HG03039 (cell line): Measurements from ENCODE around the gene EZH1.

Source experiments
- ATAC-seq: cut with Tn5 transposase; IDR thresholded peaks from one replicate; pipeline ENCODE4 v1.9.1; 2021; ENCODE audit warnings: mild to moderate bottlenecking, moderate library complexity; ENCODE audit not compliant: unreplicated experiment

EZH1 gene

DNA sequence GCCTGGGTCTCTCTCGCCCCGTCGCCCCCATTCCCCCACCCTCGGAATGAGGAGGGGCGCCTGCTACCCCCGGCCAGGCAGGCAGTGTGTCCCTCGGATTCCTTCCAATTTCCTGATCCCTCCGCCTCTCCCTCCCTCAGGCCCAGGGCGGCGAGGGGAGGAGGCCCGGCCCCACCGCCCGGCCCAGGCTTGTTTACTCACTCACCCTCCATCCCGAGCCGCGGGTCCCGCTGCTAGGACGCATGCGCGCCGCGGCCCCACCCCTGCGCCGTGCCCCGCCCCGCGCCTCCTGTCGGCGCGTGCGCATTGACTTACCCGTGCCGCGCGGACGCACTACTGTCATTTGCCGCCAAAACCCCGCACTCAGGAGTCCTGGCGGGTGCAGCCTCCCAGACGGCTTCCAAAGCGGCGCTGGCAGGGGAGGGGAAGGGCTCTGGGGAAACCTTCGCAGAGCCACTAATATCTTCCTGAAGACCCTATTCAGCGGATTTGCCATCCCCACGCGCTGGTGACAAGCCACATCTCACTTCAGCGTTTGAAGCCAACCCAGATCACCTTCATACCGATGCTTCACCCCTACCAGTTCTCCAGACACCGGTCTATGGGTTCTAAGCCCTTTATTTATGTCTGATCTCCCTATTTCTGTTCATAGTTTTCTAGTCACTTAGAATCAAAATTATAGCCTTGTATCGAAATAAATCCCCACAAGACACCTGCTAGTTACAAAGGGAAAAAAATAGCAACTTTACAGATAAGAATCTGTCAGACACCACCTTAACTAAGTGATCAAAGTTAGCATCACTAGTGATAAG is at the start of gene EZH1:
Gene EZH1 (minus strand): TSS at position 235 of the 812 bp plus-strand sequence. CDS start 16,099 bp downstream, outside the sequence.
- peak; percentile 73 for ATAC-seq

DNA sequence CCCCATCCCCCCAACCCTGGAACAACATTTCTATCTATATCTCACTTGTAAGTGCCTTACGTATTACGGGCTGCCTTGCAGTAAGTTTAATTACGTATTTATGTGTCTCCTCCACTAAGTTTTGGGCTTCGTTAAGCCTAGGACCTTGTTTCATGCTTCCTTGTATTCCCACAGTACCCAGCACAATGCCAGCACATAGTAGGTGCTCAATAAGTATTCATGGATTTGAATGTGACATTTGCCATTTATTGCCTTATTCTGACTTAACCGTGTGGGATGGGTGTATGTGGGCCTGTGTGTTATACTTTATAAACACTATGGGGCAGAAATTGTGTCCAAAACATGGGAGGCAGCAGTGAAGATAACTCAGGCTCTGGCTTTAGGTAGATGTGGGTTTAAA is 47.7 kb upstream of the EZH1 start:
- no peak for ATAC-seq

DNA sequence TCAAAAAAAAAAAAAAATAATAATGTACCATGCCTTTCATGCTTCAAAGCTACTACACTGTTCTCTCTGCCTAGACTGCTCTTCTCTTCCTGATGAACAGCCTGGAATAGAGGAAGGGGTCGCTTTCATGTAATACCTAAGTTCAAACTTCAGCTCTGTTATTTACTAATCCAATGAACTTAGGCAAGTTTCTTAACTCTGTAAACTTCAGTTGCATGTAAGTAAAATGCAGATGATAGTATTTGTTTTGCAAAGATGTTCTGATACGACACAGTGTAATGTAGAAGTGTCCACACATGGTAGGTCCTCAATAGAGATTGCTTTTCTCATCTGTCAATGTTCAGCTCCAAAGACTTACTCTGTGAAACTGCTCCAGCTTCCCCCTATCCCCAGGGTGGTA is 47.1 kb upstream of the EZH1 start:
- no peak for ATAC-seq

DNA sequence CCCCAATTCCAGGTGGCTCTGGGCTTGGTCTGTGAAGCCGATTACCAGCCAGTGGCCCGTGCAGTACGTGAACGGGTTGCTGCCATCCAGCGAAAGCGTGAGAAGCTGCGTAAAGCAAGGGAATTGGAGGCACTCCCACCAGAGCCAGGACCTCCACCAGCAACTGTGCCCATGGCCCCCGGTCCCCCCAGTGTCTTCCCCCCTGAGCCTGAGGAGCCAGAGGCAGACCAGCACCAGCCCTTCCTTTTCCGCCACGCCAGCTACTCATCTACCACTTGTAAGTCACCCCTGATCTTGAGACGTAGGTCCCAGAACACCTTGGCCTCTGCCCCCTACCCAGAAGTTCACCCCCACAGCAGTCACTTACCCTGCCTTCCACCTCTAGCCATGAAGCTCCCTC is 42.4 kb upstream of the EZH1 start:
- ATAC-seq, result no peak

DNA sequence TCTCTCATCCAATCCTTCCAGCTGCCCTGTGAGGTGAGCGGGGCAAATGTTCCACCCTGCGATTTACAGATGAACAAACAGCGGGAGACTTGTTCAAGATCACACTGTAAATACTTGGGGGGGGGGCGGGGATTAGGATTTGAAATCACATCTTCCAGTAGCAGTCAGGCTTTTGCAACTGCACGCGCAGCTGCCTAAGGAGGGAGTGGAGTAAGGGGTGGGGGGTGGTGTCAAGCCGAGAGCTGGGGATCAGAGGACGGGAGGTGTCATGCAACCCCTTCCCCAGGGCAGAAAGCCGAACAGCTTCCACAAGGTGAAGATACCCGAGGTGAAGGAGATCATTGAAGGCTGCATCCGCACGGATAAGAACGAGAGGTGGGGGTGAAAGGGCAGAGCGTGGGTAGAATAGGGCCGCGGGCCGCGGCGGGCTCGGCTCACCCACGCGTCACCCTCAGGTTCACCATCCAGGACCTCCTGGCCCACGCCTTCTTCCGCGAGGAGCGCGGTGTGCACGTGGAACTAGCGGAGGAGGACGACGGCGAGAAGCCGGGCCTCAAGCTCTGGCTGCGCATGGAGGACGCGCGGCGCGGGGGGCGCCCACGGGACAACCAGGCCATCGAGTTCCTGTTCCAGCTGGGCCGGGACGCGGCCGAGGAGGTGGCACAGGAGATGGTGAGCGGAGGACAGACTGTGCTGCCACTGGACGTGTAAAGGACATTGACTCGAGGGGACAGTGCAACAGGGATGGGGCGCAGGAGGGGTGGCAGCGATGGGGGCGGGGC is 40.2 kb upstream of the EZH1 start:
- ATAC-seq, result no peak

DNA sequence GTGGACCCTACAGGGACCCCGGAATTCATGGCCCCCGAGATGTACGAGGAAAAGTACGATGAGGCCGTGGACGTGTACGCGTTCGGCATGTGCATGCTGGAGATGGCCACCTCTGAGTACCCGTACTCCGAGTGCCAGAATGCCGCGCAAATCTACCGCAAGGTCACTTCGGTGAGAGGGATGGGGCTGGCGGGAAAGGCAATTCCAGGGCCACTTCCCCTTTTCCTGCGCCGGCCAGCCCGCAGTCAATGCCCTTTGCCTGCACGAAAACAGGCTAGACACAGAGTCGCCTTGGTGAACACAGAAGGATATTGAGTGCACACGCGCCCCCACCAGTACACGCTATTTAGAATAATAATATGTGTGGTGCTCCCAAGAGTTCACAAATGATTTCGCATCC is 39.6 kb upstream of the EZH1 start:
- no peak for ATAC-seq

DNA sequence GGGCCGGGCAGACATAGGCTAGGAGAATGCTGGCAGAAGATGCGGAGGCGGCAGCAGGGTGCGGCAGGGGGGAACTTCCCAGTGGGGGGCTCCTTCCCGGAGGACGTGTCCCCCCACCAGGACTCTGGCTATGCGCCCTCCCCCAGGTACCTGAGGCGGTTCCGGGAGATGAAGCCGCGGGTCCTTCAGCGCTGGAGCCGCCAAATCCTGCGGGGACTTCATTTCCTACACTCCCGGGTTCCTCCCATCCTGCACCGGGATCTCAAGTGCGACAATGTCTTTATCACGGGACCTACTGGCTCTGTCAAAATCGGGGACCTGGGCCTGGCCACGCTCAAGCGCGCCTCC is 38.9 kb upstream of the EZH1 start:
- no peak for ATAC-seq

DNA sequence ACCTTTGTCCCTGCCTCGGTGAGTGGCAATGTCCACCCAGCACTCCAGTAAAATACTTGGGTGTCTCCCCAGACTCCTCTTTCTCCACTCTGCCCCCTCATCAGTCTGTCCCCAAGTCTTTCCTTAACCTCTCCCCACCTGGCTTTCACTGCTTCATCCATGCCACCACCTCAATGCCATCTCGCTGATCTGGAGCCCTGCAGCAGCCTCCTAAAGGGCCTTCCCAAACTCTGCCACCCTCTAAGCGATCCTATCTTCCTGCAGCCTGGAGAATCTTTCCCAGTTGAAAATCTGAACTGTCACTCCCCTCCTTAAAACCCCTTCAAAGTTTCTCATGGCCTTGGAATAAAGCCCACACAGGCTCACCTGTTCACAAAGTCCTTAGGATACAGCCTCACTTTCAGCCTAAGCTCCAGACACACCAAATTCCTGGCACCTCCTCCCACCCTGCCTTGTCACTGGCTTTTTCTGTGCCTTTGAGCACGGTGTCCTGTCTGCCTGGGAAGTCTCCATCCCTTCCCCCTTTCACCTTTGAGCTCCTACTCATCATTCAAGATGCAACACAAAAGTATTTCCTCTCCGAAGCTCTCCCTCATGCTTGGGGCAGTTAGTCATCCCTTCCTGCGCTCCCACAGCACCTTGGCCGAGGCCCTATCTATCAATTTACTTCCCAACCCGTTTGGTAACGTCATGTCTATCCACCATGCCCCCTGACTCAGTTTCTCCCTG is 38.4 kb upstream of the EZH1 start:
- no peak for ATAC-seq

DNA sequence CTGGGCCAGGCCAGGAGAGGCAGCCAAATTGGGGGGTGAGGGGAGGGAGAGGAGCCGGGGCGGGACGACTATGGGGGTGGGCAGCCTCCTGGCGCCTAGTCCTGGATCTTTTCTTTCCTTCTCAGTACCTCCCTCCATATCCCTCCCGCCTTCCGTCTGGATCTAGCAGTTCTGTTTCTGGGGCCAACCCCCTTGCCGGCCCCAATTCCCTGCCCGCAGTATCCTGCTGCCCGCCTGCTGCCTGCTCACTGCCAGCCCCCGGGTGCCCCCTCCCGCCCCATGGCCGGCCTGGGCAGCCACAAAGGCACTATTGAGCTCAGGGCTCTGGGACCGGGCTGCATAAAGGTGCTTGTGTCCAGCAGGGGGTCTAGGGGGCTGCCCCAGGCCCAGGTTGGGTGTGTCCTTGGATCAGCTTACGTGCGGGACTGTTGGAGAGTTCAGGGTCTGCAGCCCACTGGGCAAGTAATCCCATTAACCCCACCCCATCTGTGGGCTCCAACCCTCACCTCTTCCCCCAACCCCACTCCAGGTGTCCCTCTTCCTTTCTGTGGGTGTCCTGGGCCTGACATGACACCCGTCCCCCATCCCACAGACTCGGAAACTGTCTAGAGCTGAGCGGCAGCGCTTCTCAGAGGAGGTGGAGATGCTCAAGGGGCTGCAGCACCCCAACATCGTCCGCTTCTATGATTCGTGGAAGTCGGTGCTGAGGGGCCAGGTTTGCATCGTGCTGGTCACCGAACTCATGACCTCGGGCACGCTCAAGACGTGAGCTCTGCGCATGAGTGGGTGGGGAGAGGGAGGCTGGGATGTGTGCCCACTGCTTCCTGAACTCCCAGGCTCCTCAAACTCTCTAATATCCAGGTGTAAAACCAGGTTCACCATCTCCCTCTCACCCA is 37.6 kb upstream of the EZH1 start:
- no peak for ATAC-seq

DNA sequence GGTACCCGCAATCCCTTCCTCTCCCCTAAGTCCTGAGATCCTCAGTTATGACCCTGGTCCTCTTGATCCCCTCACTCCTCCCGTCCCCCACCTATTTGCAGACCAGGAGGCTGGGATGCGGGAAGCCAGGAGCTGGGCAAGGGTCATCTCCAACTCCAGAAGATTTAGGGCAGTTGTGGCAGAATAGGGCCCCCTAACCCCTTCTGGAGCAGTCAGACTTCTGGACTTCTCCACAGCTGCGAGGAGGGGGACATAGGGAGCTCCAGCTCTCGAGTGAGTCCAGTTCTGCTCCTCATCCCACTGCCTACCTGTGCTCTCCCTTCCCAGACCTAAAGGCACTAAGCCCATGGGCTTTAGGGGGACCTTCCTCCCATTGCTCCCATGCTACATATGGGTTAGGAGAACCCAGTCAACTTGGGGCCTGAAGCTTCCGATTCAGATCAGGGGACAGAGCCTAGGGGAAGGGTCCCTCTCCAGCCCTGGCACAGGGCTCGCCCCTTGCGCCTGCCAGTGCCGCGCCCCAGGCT is 36.9 kb upstream of the EZH1 start:
- ATAC-seq, result no peak

DNA sequence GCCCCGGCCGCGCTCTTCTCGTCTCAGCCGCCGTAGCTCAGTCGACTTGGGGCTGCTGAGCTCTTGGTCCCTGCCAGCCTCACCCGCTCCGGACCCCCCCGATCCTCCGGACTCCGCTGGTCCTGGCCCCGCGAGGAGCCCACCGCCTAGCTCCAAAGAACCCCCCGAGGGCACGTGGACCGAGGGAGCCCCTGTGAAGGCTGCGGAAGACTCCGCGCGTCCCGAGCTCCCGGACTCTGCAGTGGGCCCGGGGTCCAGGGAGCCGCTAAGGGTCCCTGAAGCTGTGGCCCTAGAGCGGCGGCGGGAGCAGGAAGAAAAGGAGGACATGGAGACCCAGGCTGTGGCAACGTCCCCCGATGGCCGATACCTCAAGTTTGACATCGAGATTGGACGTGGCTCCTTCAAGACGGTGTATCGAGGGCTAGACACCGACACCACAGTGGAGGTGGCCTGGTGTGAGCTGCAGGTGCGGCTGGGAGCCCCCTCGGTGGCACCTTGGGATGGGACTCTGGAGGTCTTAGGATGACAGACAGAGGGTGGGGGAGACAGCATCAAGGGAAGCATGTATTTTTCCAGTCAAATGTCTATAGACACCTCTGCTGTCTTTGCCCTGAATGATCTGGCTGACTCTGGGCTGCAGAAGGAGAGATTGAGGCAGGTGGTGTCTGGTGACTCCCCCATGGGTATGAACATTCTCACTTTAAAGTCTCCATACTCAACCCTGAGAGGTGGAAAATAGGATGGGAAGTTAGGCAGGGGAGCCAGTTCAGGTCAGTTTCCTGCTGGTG is 36.2 kb upstream of the EZH1 start:
- no peak for ATAC-seq

DNA sequence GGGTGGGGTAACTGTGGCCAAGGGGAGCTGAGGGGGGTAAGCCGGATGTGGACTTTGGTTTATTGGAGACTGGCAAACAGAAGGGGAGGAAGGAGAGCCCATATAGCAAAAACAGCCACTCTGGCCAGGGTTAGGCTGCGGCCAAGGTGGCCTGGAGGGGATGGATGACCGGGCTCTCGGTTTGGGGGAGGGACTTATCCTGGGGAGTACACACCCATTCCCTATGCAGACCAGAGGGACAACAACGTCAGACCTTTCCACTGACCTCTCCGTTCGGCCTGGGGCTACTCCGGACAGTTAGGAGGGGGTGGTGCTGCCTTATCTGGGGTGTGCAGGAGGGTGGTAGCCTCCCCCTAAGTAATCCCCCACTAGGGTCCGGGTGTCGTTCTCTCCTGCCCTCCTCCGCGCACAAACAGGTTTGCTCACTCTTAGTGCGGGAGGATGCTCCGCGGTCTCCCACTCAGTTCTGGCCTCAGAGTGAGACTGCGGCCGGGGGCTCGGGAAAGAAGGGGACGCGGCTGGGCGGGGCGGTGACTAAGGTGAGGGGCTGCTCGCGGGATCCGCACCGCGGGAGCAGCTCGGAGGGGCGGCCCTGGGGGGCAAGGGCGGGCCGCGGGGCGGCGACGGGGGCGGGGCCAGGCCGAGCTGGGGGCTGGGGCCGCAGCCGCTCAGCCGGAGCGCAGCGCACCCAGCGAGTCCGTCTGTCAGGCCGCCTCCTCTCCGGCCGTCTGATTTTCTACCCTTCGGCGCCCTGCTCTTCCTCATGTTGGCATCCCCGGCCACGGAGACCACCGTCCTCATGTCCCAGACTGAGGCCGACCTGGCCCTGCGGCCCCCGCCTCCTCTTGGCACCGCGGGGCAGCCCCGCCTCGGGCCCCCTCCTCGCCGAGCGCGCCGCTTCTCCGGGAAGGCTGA is 35.4 kb upstream of the EZH1 start, which contains the start of gene WNK4:
Gene WNK4 (plus strand): TSS at position 675 of the 915 bp plus-strand sequence. CDS start 89 bp downstream, at position 764.
- no peak for ATAC-seq

DNA sequence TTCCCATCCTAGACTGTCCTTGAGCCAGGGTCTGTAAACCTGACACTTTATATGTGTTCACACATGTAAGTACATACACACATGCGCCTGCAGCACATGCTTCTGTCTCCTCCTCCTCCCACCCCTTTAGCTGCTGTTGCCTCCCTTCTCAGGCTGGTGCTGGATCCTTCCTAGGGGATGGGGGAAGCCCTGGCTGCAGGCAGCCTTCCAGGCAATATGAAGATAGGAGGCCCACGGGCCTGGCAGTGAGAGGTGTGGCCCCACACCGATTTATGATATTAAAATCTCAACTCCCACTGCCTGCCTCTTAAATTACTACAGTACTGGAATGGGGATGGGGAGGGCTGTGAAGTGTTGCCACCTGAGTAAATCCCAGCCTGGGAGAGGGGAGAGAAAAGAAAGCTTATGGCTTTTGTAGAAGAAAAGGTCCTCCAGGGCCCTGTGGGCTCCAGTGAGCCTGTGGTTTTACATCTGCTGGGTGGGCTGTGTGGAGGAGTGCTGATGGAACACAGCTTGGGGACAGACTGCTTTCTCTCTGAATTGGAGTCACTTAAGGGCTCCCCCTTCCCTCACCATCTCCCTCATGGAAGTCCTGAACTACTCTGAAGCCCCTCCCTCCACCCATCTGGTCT is 34.6 kb upstream of the EZH1 start:
- no peak for ATAC-seq

DNA sequence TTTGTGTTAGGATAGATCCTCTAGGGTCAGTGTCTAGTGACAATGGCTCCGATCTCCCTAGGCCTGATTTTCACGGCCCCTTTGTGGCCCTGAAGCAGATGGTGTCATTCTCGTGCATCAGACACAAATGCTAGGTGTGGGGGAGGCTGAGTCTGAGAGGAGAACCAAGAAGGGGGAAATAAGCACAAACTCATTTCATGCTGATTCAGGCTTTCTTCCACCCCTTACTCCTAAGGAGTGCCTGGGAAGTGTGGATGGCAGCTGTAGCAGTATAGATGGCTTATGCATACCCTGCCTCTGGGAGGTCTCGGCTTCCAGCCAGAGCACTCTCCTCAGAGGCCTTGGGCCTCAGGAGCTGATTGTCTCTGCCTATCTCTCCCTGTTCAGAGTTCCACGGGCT is 33.7 kb upstream of the EZH1 start:
- no peak for ATAC-seq

DNA sequence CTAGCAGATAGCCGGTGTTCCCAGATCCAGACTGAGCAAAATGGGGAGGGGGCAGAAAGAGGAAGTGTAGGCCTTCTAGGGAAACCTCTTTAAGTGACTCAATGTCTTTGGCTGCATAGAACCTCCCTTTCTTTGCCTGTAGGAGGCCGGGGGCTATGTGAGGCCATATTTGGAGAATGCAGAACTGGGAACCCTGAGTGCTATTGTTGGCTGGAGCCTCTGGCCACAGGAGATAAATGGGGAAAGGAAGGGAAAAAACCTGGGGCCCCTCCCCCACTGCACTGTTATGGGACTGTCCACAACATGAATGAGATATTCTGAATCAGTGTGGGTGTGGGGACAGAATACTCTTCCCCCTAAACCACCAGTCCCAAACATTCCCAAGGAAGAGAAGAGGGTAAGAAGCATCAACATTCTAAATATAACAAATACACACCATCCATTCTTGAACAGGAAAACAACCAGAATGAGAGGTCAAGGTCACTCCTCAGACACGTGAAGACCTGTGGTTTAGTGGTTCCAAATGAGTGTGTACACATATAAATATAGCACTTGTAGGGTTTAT is 30.8 kb upstream of the EZH1 start:
- no peak for ATAC-seq

DNA sequence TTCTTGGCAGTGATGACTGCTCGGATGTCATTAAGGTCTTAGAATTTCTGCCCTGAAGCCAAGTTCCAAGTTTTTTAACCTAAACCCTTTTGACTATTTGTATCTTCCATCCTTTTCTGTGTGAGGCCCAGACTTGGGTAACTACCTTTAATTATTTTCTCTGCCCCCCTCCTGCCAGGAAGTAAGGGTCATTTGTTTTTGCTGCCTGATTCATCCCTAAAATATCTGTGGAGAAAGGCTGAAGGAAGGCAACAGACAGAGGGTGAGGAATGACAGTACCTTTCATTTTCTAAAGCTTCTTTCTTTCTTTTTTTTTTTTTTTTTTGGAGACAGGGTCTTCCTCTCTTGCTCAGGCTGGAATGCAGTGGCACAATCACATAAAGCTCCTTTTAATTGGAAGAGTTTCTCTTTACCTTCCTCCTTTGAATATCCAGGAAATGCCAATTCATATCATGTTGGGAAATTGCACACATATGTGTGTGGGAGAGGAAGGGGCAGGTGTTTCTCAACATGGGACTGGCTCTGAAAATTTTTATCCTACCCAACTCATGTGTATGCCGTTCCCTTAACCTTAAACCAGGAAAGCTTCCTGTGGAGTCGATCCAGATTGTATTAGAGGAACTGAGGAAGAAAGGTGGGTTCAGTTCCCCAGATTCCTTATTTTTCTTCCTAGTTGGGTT is 29.4 kb upstream of the EZH1 start:
- no peak for ATAC-seq
